SK-N-SH (cell line): ENCODE data around the gene SDR39U1. TPM values are rescaled to one million over a fixed set of nuclear protein-coding genes. Genes with fewer than 3 reads are reported as not detected.

Experiments
- CTCF ChIA-PET: fragments of 300-600, 350-600 bp; formaldehyde crosslinking; extraction: SDS; loops from one replicate; lab custom pipeline; 2021; lab: Yijun Ruan, JAX
- POLR2A ChIA-PET: fragments of 350-600 bp; sonication (Branson Sonifier 250); formaldehyde crosslinking; extraction: SDS; loops from one replicate; lab custom pipeline; 2020; ENCODE audit warnings: antibody characterized with exemption, inconsistent platforms; lab: Yijun Ruan, JAX
- DNase-seq: peaks from one replicate; pipeline ENCODE4 v3.0.0; 2012
- H2AFZ ChIP-seq: fragments of 200-600 bp; sonication (generic); 2 replicates; pipeline ENCODE4 v1.8.1; 2016; ENCODE audit warnings: antibody characterized with exemption, mild to moderate bottlenecking, low read depth
- H3F3A ChIP-seq: fragments of 200-600 bp; sonication (generic); replicated peaks from 2 replicates; pipeline ENCODE3; 2016; ENCODE audit warnings: antibody characterized with exemption, mild to moderate bottlenecking; ENCODE audit not compliant: insufficient read depth
- H3K27ac ChIP-seq, 2 experiments: fragments of 200-500 bp in 1 of 2; fragments of 200-600 bp in 1 of 2; sonication (Bioruptor generic) in 1 of 2; sonication (generic), shearing (Covaris generic) in 1 of 2; 2 replicates each; pipeline versions ENCODE4 v1.5.1 to v1.6.1; 2014 to 2016; ENCODE audit warnings: low read depth in 2 of 2, inconsistent platforms in 1 of 2, low read length in 1 of 2, mild to moderate bottlenecking in 1 of 2, mixed read lengths in 1 of 2
- H3K27me3 ChIP-seq: fragments of 200-600 bp; sonication (generic), shearing (Covaris generic); 2 replicates; pipeline ENCODE4 v1.6.1; 2016; ENCODE audit warnings: mixed run types; ENCODE audit not compliant: insufficient read depth
- H3K36me3 ChIP-seq, 2 experiments: fragments of 200-500 bp in 1 of 2; fragments of 200-600 bp in 1 of 2; sonication (Bioruptor generic) in 1 of 2; sonication (generic) in 1 of 2; replicated peaks in 1 of 2; 2 replicates each; pipeline versions ENCODE3 to v1.5.1; 2014 to 2016; ENCODE audit warnings: low read length in 1 of 2, mild to moderate bottlenecking in 1 of 2; ENCODE audit not compliant: insufficient read depth in 2 of 2, control insufficient read depth in 1 of 2
- H3K4me1 ChIP-seq, 2 experiments: fragments of 200-500 bp in 1 of 2; fragments of 200-600 bp in 1 of 2; sonication (Bioruptor generic) in 1 of 2; sonication (generic), shearing (Covaris generic) in 1 of 2; 2 replicates each; pipeline versions ENCODE4 v1.5.1 to v1.6.1; 2014 to 2016; ENCODE audit warnings: low read depth in 1 of 2, low read length in 1 of 2, mixed run types in 1 of 2; ENCODE audit not compliant: insufficient read depth in 2 of 2, control insufficient read depth in 1 of 2
- H3K4me2 ChIP-seq: fragments of 200-600 bp; sonication (generic), shearing (Covaris generic); 2 replicates; pipeline ENCODE4 v1.6.1; 2017; ENCODE audit warnings: mixed run types
- H3K4me3 ChIP-seq, 2 experiments: fragments of 200-500 bp in 1 of 2; fragments of 200-600 bp in 1 of 2; sonication (Bioruptor generic) in 1 of 2; sonication (generic), shearing (Covaris generic) in 1 of 2; 2 replicates each; pipeline versions ENCODE4 v1.5.1 to v1.8.1; 2014 to 2016; ENCODE audit warnings: low read depth in 2 of 2, inconsistent platforms in 1 of 2, low read length in 1 of 2, mild to moderate bottlenecking in 1 of 2, mixed read lengths in 1 of 2, moderate library complexity in 1 of 2
- H3K79me2 ChIP-seq: fragments of 200-600 bp; sonication (generic); 2 replicates; pipeline ENCODE4 v1.8.1; 2017; ENCODE audit warnings: mild to moderate bottlenecking; ENCODE audit not compliant: insufficient read depth
- H3K9ac ChIP-seq: fragments of 200-600 bp; sonication (generic); 2 replicates; pipeline ENCODE4 v1.6.1; 2017; ENCODE audit warnings: mixed run types
- H3K9me2 ChIP-seq: fragments of 200-600 bp; sonication (generic); 2 replicates; pipeline ENCODE4 v1.6.1; 2017; ENCODE audit warnings: mixed run types
- H3K9me3 ChIP-seq: fragments of 200-600 bp; sonication (generic); 2 replicates; pipeline ENCODE4 v1.6.1; 2017; ENCODE audit warnings: mixed run types, mild to moderate bottlenecking, moderate library complexity
- H4K20me1 ChIP-seq: fragments of 200-600 bp; sonication (generic); 2 replicates; pipeline ENCODE4 v1.6.1; 2017; ENCODE audit warnings: mild to moderate bottlenecking, mixed run types; ENCODE audit not compliant: insufficient read depth
- EZH2phosphoT487 ChIP-seq: fragments of 200-600 bp; sonication (generic); IDR thresholded peaks from 2 replicates; pipeline ENCODE4 v1.6.1; 2017; ENCODE audit warnings: low read depth, mixed run types, mild to moderate bottlenecking, antibody characterized with exemption, moderate library complexity, borderline replicate concordance
- FOSL2 ChIP-seq: IDR thresholded peaks from 2 replicates; pipeline ENCODE4 v1.4.0; 2012; ENCODE audit warnings: low read depth, mild to moderate bottlenecking, moderate library complexity, borderline replicate concordance
- GATA2 ChIP-seq: sonication (generic); formaldehyde crosslinking; IDR thresholded peaks from 2 replicates; pipeline ENCODE4 v1.5.0; 2020; ENCODE audit warnings: mild to moderate bottlenecking, missing genetic modification reagents
- JUND ChIP-seq: IDR thresholded peaks from 2 replicates; pipeline ENCODE4 v1.4.0; 2012
- MEF2A ChIP-seq: IDR thresholded peaks from 2 replicates; pipeline ENCODE4 v1.4.0; 2012; ENCODE audit warnings: low read depth, borderline replicate concordance
- NRF1 ChIP-seq: IDR thresholded peaks from 2 replicates; pipeline ENCODE4 v1.6.1; 2012; ENCODE audit warnings: low read depth, mild to moderate bottlenecking, low read length
- RAD21 ChIP-seq: IDR thresholded peaks from 2 replicates; pipeline ENCODE4 v1.6.1; 2012; ENCODE audit warnings: mild to moderate bottlenecking, low read length
- RCOR1 ChIP-seq: fragments of 150-350 bp; IDR thresholded peaks from 2 replicates; pipeline ENCODE4 v1.6.1; 2017; ENCODE audit warnings: antibody characterized with exemption, low read length
- RFX5 ChIP-seq: IDR thresholded peaks from 2 replicates; pipeline ENCODE4 v1.6.1; 2012; ENCODE audit warnings: mild to moderate bottlenecking, improper control_type of control experiment, low read length
- RXRA ChIP-seq: IDR thresholded peaks from 2 replicates; pipeline ENCODE4 v1.4.0; 2012; ENCODE audit warnings: low read depth, mild to moderate bottlenecking, borderline replicate concordance
- SIN3A ChIP-seq: IDR thresholded peaks from 2 replicates; pipeline ENCODE4 v1.6.1; 2012; ENCODE audit warnings: low read depth, mild to moderate bottlenecking, low read length, moderate library complexity, borderline replicate concordance
- TAF1 ChIP-seq: IDR thresholded peaks from 2 replicates; pipeline ENCODE4 v1.6.1; 2012; ENCODE audit warnings: low read depth, mild to moderate bottlenecking, low read length, moderate library complexity, borderline replicate concordance
- TEAD4 ChIP-seq: IDR thresholded peaks from 2 replicates; pipeline ENCODE4 v1.4.0; 2012; ENCODE audit warnings: mild to moderate bottlenecking, borderline replicate concordance; ENCODE audit not compliant: insufficient read depth
- YY1 ChIP-seq: IDR thresholded peaks from 2 replicates; pipeline ENCODE4 v1.4.0; 2012; ENCODE audit warnings: low read depth, mild to moderate bottlenecking
- WGBS: methylation state at CpG from one replicate; pipeline ENCODE4 v1.1.6; 2017; ENCODE audit warnings: low lambda C conversion rate; 5-methylcytosine and 5-hydroxymethylcytosine counted together
- polyA plus RNA-seq, 3 experiments: library from polyadenylated mRNA; depleted of rRNA; stranded (reverse); fragments of >200 nt; gene quantifications; 2 replicates each; pipeline ENCODE4 v1.2.3, GENCODE V29; 2012
- TF ChIP-seq, protein P1 (sequence below): fragments of 200-600 bp; sonication (generic); IDR thresholded peaks from 2 replicates; pipeline ENCODE4 v1.6.1; 2017; ENCODE audit warnings: antibody characterized with exemption, mild to moderate bottlenecking, moderate library complexity
- TF ChIP-seq, protein P2 (sequence below): fragments of 150-350 bp; IDR thresholded peaks from 2 replicates; pipeline ENCODE4 v1.6.1; 2017; ENCODE audit warnings: antibody characterized with exemption, low read length, low read depth, borderline replicate concordance
- TF ChIP-seq, protein P3 (sequence below): IDR thresholded peaks from 2 replicates; pipeline ENCODE4 v1.4.0; 2012; ENCODE audit warnings: low read depth, borderline replicate concordance
- TF ChIP-seq, protein P4 (sequence below): IDR thresholded peaks from 2 replicates; pipeline ENCODE4 v1.4.0; 2012; ENCODE audit warnings: low read depth, borderline replicate concordance

Gene SDR39U1
- polyA plus RNA-seq, 1 of the 3 experiments (the other 2 are of a cell fraction) = 81.8 TPM

DNA sequence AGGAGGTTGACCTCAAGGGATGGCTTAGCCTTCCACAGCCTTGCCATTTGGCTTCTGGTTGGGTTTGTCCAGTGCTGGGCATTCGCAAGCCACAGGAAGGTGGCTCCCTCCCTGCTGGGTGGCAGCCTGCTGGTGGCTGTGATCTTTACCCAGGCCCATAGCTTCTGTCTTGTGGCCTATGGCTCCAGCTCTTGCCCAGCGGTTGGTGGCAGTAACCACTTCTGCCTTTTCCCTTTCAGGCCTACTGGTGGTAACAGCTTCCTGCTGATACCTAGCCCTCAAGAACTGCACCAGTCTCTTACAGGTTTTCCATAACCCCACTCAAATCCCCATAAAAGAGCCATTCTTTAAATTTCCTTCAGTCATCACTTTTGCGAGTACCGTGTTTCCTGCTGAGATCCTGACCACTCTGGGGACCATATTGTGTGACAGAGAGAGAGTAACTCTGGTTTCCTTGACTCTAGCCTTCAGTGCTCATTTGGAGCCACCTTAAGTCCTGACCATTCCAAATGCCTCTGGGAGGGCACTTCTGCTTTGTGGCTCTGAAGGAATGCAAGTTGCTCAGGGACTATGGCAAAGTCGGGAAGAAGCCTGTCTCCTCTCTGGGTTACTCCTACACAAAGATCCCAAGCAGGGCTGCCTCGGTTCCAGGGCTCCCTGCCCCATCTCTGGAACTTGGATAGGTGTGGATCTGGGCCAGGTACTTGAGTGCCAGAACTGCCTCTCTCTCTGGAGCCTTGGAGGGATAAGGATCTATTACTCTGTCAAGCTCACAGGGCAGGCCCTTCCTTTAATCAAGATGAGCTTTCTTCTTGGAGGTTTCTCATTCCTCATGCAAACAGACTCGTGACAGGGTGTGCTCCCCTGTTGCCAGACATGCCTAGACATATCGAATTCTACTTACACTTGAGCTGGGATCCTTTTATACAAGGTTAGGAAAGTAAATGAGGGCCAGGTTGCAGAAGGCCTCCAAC lies 46.7 kb downstream of the SDR39U1 start:
- TF ChIP-seq TEAD4 = no peak
- TF ChIP-seq, protein P1, sequence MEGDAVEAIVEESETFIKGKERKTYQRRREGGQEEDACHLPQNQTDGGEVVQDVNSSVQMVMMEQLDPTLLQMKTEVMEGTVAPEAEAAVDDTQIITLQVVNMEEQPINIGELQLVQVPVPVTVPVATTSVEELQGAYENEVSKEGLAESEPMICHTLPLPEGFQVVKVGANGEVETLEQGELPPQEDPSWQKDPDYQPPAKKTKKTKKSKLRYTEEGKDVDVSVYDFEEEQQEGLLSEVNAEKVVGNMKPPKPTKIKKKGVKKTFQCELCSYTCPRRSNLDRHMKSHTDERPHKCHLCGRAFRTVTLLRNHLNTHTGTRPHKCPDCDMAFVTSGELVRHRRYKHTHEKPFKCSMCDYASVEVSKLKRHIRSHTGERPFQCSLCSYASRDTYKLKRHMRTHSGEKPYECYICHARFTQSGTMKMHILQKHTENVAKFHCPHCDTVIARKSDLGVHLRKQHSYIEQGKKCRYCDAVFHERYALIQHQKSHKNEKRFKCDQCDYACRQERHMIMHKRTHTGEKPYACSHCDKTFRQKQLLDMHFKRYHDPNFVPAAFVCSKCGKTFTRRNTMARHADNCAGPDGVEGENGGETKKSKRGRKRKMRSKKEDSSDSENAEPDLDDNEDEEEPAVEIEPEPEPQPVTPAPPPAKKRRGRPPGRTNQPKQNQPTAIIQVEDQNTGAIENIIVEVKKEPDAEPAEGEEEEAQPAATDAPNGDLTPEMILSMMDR = no peak
- TF ChIP-seq RXRA = no peak
- TF ChIP-seq TAF1 = no peak
- no peak for TF ChIP-seq JUND
- TF ChIP-seq FOSL2 = no peak
- no peak for TF ChIP-seq GATA2 (CRISPR knock-in tag)
- no peak for TF ChIP-seq MEF2A
- TF ChIP-seq, protein P2, sequence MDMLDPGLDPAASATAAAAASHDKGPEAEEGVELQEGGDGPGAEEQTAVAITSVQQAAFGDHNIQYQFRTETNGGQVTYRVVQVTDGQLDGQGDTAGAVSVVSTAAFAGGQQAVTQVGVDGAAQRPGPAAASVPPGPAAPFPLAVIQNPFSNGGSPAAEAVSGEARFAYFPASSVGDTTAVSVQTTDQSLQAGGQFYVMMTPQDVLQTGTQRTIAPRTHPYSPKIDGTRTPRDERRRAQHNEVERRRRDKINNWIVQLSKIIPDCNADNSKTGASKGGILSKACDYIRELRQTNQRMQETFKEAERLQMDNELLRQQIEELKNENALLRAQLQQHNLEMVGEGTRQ = no peak
- TF ChIP-seq EZH2phosphoT487 = no peak
- TF ChIP-seq, protein P3, sequence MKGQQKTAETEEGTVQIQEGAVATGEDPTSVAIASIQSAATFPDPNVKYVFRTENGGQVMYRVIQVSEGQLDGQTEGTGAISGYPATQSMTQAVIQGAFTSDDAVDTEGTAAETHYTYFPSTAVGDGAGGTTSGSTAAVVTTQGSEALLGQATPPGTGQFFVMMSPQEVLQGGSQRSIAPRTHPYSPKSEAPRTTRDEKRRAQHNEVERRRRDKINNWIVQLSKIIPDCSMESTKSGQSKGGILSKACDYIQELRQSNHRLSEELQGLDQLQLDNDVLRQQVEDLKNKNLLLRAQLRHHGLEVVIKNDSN = no peak

DNA sequence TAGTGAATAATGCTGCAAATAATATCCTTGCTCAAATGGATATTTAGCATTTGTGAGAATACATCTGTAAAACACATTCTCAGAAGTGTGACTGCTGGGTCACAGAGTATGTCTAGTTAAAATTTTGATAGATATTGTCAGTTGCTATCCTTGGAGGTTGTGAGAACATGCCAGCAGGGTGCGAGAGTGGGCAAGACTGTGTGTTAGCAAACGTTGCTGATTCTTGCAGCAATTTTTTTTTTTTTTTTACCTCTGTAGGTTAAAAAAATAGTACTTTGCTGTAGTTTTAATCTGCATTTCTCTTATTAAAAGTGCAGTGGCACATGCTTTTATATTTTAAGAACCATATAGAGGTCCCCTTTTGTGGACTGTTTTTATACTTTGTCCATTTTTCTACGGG lies 48.3 kb downstream of the SDR39U1 start:
- Histone ChIP-seq H3K9ac (no peak overlapping the region), H4K20me1 (no peaks in the 10 kb centered on the region), H3K4me3 (no peak overlapping the region), H2AFZ (no peak overlapping the region), H3K9me2 (no peaks in the 10 kb centered on the region), H3K27ac (no peak overlapping the region), H3K27me3 (no peaks in the 10 kb centered on the region), H3K4me2 (no peak overlapping the region), H3K9me3 (no peaks in the 10 kb centered on the region), H3K79me2 (no peaks in the 10 kb centered on the region), H3K4me1 (peaks cover 0 to 10% of the 10 kb centered on the region in 2 experiments; a peak in 2 of 4 replicates), H3F3A (peaks cover 15% of the 10 kb centered on the region), H3K36me3 (no peaks in the 10 kb centered on the region)
- TF ChIP-seq RCOR1 (no peak), GATA2 (CRISPR knock-in tag) (no peak), RFX5 (no peak), RAD21 (no peak; the same call in 1 of the 2 replicates), SIN3A (no peak), RXRA (no peak), YY1 (no peak), TEAD4 (no peak), NRF1 (no peak)
- TF ChIP-seq, protein P4, sequence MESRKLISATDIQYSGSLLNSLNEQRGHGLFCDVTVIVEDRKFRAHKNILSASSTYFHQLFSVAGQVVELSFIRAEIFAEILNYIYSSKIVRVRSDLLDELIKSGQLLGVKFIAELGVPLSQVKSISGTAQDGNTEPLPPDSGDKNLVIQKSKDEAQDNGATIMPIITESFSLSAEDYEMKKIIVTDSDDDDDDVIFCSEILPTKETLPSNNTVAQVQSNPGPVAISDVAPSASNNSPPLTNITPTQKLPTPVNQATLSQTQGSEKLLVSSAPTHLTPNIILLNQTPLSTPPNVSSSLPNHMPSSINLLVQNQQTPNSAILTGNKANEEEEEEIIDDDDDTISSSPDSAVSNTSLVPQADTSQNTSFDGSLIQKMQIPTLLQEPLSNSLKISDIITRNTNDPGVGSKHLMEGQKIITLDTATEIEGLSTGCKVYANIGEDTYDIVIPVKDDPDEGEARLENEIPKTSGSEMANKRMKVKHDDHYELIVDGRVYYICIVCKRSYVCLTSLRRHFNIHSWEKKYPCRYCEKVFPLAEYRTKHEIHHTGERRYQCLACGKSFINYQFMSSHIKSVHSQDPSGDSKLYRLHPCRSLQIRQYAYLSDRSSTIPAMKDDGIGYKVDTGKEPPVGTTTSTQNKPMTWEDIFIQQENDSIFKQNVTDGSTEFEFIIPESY = no peak
- WGBS = 58% methylated on average over 3 of the region's 3 CpGs
- CTCF ChIA-PET = interaction anchor here (1.0 to 2.5 kb wide), 4 partner anchors 14 to 37 kb away, joined by 3 to 7 read pairs (median 4); no protein-coding TSS in a partner anchor
- POLR2A ChIA-PET = no interaction called here
- DNase-seq = no peak

More for the DNA sequence above, 46.7 kb downstream of the SDR39U1 start:
- CTCF ChIA-PET = interaction anchor here (0.8 to 3.1 kb wide), 4 partner anchors 30 to 62 kb away, joined by 3 to 16 read pairs (median 5); partner anchors contain the start of gene ADCY4
- H4K20me1 ChIP-seq = no peaks in the 10 kb centered on the region
- H3F3A ChIP-seq = peaks cover 15% of the 10 kb centered on the region
- no peaks in the 10 kb centered on the region for H3K9me2 ChIP-seq
- POLR2A ChIA-PET = no interaction called here
- H3K36me3 ChIP-seq = no peaks in the 10 kb centered on the region
- no peak overlapping the region for H3K9ac ChIP-seq
- H3K4me2 ChIP-seq = no peak overlapping the region
- no peak overlapping the region for H3K4me3 ChIP-seq
- peaks cover 0 to 22% of the 10 kb centered on the region in 2 experiments; a peak in 2 of 4 replicates for H3K4me1 ChIP-seq
- H3K79me2 ChIP-seq = no peaks in the 10 kb centered on the region
- WGBS = 66% methylated on average over 7 of the region's 8 CpGs
- no peak overlapping the region for H3K27ac ChIP-seq
- H3K9me3 ChIP-seq = no peaks in the 10 kb centered on the region
- no peaks in the 10 kb centered on the region for H3K27me3 ChIP-seq
- H2AFZ ChIP-seq = no peak overlapping the region
- no peak for DNase-seq
